ENCODE measurements around the gene AK5.
"Not testable (repeated sequence)": the region's sequence is repeated elsewhere in the genome, so short reads cannot be mapped to it uniquely, and the experiment has no call there.

Gene AK5

DNA sequence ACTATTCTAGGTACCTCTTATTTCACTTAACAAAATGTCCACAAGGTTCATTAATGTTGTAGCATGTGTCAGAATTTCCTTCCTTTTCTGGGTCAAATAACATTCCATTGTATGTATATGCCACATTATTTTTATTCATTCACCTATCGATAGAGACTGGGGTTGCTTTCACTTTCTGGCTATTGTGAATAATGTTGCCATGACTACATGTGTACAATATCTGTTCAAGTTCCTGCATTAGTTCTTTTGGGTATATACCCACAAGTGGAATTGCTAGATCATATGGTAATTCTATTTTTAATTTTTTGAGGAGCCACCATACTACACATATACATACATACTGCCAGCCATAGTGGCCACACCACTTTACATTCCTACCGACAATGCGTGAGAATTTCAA is 242.2 kb downstream of the AK5 start:
- TF ChIP-seq, protein P1, sequence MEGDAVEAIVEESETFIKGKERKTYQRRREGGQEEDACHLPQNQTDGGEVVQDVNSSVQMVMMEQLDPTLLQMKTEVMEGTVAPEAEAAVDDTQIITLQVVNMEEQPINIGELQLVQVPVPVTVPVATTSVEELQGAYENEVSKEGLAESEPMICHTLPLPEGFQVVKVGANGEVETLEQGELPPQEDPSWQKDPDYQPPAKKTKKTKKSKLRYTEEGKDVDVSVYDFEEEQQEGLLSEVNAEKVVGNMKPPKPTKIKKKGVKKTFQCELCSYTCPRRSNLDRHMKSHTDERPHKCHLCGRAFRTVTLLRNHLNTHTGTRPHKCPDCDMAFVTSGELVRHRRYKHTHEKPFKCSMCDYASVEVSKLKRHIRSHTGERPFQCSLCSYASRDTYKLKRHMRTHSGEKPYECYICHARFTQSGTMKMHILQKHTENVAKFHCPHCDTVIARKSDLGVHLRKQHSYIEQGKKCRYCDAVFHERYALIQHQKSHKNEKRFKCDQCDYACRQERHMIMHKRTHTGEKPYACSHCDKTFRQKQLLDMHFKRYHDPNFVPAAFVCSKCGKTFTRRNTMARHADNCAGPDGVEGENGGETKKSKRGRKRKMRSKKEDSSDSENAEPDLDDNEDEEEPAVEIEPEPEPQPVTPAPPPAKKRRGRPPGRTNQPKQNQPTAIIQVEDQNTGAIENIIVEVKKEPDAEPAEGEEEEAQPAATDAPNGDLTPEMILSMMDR (IDR thresholded peaks at IDR 0.05; ENCODE audit: low read depth, low read length), result no peak
- no peak overlapping the region for H3K4me3 ChIP-seq (replicated peaks in 1 of 2; ENCODE audit: low read depth in 2 of 2, low read length in 2 of 2)

DNA sequence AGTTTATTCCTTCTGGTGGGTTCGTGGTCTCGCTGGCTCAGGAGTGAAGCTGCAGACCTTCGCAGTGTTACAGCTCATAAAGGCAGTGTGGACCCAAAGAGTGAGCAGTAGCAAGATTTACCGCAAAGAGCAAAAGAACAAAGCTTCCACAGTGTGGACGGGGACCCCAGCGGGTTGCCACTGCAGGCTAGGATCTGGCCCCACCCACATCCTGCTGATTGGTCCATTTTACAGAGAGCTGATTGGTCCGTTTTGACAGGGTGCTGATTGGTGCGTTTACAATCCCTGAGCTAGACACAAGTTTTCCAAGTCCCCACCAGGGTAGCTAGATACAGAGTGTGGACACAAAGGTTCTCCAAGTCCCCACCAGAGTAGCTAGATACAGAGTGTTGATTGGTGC is 249.3 kb downstream of the AK5 start:
- not testable (repeated sequence) for DNase-seq (ENCODE audit: low read depth in 2 of 2); H3K4me3 ChIP-seq (replicated peaks in 1 of 2; ENCODE audit: low read depth in 2 of 2, low read length in 2 of 2)

More for the DNA sequence above, 242.2 kb downstream of the AK5 start:
- DNase-seq (ENCODE audit: low read depth in 2 of 2), result no peak

DNA sequence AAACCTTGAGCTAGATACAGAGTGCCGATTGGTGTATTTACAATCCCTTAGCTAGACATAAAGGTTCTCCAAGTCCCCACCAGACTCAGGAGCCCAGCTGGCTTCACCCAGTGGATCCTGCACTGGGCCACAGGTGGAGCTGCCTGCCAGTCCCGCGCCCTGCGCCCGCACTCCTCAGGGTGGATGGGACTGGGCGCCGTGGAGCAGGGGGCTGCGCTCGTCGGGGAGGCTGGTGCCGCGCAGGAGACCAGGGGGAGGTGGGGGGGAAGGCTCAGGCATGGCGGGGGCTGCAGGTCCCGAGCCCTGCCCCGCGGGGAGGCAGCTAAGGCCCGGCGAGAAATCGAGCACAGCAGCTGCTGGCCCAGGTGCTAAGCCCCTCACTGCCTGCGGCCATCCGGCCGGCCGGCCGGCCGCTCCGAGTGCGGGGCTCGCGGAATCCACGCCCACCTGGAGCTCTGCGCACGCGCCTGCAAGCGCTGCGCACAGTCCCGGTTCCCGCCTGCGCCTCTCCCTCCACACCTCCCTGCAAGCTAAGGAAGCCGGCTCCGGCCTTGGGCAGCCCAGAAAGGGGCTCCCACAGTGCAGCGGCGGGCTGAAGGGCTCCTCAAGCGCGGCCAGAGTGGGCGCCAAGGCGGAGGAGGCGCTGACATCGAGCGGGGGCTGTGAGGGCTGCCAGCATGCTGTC is 249.9 kb downstream of the AK5 start:
- not testable (repeated sequence) for DNase-seq (ENCODE audit: low read depth in 2 of 2); H3K4me3 ChIP-seq (replicated peaks in 1 of 2; ENCODE audit: low read depth in 2 of 2, low read length in 2 of 2)

DNA sequence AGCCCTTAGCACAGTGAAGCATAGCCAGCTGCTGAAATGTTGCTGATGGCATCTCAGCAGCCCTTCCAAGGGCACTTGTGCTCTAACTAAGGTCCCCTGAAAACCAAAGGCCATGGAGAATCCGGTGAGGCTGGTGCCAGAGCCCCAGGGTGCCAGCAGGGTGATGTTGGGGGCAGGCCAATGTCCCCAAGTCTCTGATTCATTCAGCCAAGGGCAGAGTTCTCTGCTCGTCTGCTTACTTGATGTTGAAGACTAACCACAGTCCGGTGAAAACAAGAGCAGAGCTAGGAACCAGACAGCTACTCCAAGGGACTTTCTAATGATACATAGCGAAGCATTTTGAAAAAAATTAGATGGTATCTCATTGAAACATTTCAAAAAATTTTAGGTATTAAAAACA is 250.8 kb downstream of the AK5 start:
- TF ChIP-seq, protein P1 (IDR thresholded peaks at IDR 0.05; ENCODE audit: low read depth, low read length), result no peak
- DNase-seq (ENCODE audit: low read depth in 2 of 2), result no peak
- no peak overlapping the region for H3K4me3 ChIP-seq (replicated peaks in 1 of 2; ENCODE audit: low read depth in 2 of 2, low read length in 2 of 2)

DNA sequence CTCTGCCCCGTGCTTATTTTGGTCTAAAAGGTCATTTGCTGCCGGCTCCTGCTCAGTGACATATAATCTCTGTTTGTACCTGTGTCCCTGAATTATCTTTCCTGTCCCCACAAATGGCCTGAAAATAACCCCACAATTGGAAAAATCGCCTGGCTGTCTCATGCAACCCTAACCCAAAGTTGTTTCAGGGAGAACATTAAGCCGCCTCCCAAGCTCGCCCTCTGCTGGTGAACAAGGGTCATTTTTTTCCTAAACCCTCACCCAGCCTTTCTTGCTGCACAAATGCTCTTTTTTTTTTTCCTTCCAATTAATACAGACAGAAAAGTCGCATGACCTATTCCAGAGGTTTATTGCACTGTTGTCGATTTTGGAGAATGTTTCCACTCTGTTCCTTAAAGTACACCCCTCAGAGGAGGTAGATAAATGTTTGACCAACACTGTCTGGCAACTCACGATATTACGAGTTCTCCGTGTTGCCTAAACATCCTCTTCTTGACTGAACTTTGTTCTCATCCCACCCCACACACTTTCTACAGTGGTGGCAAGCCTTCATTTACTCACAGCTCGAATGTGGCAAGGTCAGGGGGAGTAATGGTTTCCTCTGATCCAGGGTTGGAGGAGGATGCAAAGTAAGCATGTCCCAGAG is 252.0 kb downstream of the AK5 start:
- DNase-seq (ENCODE audit: low read depth in 2 of 2), result peak; percentile 87 to 88
- no peak overlapping the region for H3K4me3 ChIP-seq (replicated peaks in 1 of 2; ENCODE audit: low read depth in 2 of 2, low read length in 2 of 2)
- TF ChIP-seq, protein P1 (IDR thresholded peaks at IDR 0.05; ENCODE audit: low read depth, low read length), result peak; percentile 86

DNA sequence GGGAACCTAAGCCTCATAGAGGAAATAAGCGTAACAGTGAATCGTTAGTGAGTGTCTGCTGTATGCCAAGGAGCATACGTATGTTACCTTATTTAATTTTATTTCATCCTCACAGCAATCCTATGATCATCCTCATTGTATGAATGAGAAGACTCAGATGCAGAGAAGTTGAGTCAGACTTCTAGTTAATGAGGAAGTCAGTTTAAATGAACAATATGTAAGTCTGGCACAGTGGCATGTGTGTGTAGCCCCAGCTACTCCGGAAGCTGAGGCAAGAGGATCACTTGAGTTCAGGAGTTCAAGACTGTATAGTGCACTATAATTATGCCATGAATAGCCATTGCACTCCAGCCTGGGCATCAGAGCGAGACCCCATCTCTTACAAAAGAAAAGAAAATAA is 252.6 kb downstream of the AK5 start:
- TF ChIP-seq, protein P1 (IDR thresholded peaks at IDR 0.05; ENCODE audit: low read depth, low read length), result no peak
- DNase-seq (ENCODE audit: low read depth in 2 of 2), result peak in 1 of 2 donors; percentile 57
- H3K4me3 ChIP-seq (replicated peaks in 1 of 2; ENCODE audit: low read depth in 2 of 2, low read length in 2 of 2), result no peak overlapping the region

DNA sequence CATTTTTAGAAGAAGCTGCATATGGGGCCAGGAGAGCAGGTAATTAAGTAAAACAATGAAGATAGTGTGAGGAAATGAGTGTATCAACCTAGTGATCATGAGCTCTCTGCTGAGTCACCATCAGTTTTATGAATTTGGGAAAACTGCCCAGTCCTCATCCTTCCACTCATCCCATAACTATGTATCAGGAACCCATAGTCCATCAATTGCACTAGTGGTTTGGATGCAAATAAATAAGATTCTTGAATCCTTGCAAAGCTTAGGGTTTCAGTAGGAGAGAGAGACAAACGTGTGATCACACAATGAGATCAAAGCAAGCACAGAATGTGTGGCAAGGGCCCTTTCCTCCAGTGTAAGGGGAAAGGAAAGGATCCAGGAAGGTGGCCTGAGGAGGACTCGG is 255.0 kb downstream of the AK5 start:
- peak; percentile 84 to 96 for DNase-seq (ENCODE audit: low read depth in 2 of 2)
- TF ChIP-seq, protein P1 (IDR thresholded peaks at IDR 0.05; ENCODE audit: low read depth, low read length), result no peak
- H3K4me3 ChIP-seq (replicated peaks in 1 of 2; ENCODE audit: low read depth in 2 of 2, low read length in 2 of 2), result no peak overlapping the region
